ENCODE measurements around the gene IRGC.

Gene IRGC

GRCh38 chr19:43715776-43716175 lies at the start of gene IRGC:
TSS of gene IRGC (plus strand) at chr19:43716076. CDS start at chr19:43718559, 2,483 bp downstream.
- no peak for TF ChIP-seq CTCF (IDR thresholded peaks at IDR 0.05)
- Histone ChIP-seq H3K4me1 (ENCODE audit: control insufficient read depth in 1 of 2, insufficient read depth in 1 of 2, low read depth in 1 of 2, low read length in 1 of 2) (no peaks in the 10 kb centered on the region), H3K4me3 (ENCODE audit: low read depth in 1 of 2, low read length in 1 of 2) (no peak within 1 kb of the TSS), H3K27me3 (peaks cover 7% of the 10 kb centered on the region), H3K36me3 (no peaks in the 10 kb centered on the region), H3K27ac (no peak within 1 kb of the TSS), H3K9me3 (no peaks in the 10 kb centered on the region)

DNA sequence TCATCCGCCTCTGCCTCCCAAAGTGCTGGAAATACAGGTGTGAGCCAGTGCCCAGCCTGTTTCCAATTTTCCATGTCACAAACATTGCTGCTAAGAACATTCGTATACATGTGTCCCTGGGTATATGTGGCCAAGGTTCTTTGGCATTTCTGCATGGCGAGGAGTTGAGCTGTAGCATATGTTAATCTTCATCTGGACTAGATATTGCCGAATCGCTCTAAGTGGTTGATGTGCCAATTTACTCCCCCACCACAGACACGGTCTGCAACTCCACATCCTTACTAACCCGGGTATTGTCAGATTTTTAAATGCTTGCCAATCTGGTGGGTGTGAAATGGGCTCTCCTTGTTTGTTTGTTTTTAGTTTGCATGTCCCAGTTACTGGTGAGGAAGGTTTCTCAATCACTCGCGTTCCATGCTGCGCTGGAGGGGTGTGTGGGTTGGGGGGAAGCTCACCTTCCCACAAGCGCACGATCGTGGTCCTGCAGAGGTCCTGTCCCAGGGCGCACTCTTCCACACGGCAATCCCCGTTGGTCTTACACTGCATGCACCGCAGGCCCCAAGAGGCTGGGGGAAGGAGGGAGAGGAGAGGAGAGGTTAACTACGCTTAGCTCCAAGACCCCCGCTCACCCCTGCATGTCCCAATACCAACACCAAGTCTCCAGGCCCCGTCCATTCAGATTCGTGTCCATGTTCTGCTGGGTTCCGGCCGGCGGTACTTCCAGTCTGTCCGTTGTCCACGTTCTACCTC lies 48.6 kb upstream of the IRGC start:
- Histone ChIP-seq H3K27ac (peak overlapping the region; percentile 99), H3K4me1 (ENCODE audit: control insufficient read depth in 1 of 2, insufficient read depth in 1 of 2, low read depth in 1 of 2, low read length in 1 of 2) (peaks cover 69 to 81% of the 10 kb centered on the region in 2 experiments)

DNA sequence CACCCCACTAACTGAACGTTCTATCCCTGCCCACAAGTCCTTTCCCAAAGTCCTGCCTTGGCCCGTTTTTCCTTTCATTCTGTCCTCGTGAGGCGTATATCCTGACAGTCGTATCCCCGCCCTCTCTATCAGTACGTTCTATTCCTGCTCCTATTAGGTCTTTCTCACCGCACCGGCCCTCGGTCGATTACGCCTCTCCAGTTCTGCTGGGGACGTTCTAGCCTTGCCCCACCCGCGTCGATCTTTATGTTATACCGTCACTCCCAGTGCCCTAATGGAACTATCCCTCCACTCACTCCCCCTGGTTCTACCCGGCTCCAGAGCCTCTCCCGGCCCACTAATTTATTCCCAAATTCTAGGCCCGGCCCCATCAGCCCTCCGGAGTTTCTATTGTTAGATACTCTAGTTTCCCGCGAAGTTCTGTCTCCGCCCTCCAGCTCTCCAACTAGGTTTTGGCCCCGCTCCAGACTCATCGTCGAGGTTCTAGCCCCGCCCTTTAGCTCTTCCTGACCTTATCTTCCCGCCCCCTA lies 47.9 kb upstream of the IRGC start:
- H3K27me3 ChIP-seq = no peaks in the 10 kb centered on the region
- H3K27ac ChIP-seq = peak overlapping the region; percentile 99
- TF ChIP-seq CTCF (IDR thresholded peaks at IDR 0.05) = no peak
- H3K9me3 ChIP-seq = peaks cover 8% of the 10 kb centered on the region
- H3K36me3 ChIP-seq = peaks cover 56% of the 10 kb centered on the region
- H3K4me1 ChIP-seq (ENCODE audit: control insufficient read depth in 1 of 2, insufficient read depth in 1 of 2, low read depth in 1 of 2, low read length in 1 of 2) = peaks cover 75 to 85% of the 10 kb centered on the region in 2 experiments
- peak overlapping the region; percentile 85 to 100 for H3K4me3 ChIP-seq (ENCODE audit: low read depth in 1 of 2, low read length in 1 of 2)

More for the DNA sequence above, 48.6 kb upstream of the IRGC start:
- no peak for TF ChIP-seq CTCF (IDR thresholded peaks at IDR 0.05)
- Histone ChIP-seq H3K36me3 (peaks cover 62% of the 10 kb centered on the region), H3K27me3 (no peaks in the 10 kb centered on the region), H3K9me3 (peaks cover 8% of the 10 kb centered on the region), H3K4me3 (ENCODE audit: low read depth in 1 of 2, low read length in 1 of 2) (peak overlapping the region; percentile 85 to 100)

DNA sequence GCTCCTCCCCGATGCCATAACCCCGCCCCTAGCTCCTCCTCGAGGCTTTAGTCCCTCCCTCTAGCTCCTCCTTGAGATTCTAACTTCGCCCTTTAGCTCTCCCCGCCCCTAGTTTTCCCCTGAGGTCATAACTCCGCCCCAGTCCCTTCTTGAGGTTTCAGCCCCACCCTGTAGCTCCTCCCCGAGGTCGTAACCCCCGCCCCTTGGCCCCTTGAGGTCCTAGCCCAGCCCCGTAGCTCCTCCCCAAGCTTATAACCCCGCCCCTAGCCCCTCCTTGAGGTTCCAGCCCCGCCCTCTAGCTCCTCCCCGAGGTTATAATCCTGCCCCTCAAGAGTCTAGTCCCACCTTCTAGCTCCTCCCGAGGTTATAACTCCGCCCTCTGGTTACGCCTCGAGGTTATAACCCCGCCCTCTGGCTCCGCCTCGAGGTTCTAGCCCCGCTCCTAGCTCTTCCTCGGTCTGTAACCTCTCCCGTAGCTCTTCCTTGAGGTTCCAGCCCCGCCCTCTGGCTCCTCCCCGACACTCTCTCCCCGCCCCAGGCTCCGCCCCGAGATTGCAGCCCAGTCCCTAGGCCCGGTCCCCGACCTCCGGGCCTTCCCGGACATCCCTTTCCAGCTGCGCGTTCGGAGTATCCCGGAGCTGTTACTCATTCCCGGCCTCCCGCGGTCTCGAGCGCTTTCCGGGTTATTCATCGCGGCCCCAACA lies 47.3 kb upstream of the IRGC start:
- Histone ChIP-seq H3K9me3 (peaks cover 8% of the 10 kb centered on the region), H3K4me3 (ENCODE audit: low read depth in 1 of 2, low read length in 1 of 2) (peak overlapping the region; percentile 85 to 100), H3K27ac (peak overlapping the region; percentile 99), H3K36me3 (peaks cover 50% of the 10 kb centered on the region), H3K4me1 (ENCODE audit: control insufficient read depth in 1 of 2, insufficient read depth in 1 of 2, low read depth in 1 of 2, low read length in 1 of 2) (peaks cover 80 to 86% of the 10 kb centered on the region in 2 experiments), H3K27me3 (no peaks in the 10 kb centered on the region)
- TF ChIP-seq CTCF (IDR thresholded peaks at IDR 0.05) = peak; percentile 37

GRCh38 chr19:43672061-43672679 lies 43.7 kb upstream of the IRGC start:
- Histone ChIP-seq H3K9me3 (peaks cover 4% of the 10 kb centered on the region), H3K27me3 (no peaks in the 10 kb centered on the region), H3K4me1 (ENCODE audit: control insufficient read depth in 1 of 2, insufficient read depth in 1 of 2, low read depth in 1 of 2, low read length in 1 of 2) (peaks cover 77 to 82% of the 10 kb centered on the region in 2 experiments), H3K36me3 (peaks cover 13% of the 10 kb centered on the region), H3K4me3 (ENCODE audit: low read depth in 1 of 2, low read length in 1 of 2) (peak overlapping the region; percentile 6 to 85), H3K27ac (peak overlapping the region; percentile 99)
- TF ChIP-seq CTCF (IDR thresholded peaks at IDR 0.05) = no peak

All from neutrophil (primary cell).